Inferior parietal cortex (tissue), 1 donor: ENCODE results near the gene PDE4B.

Experiments used
- DNase-seq: peaks from one replicate; pipeline ENCODE4 v3.0.0-alpha.2; 2016; ENCODE audit errors: extremely low spot score

The PDE4B gene

GRCh38 chr1:66336641-66336990, 543.9 kb downstream of the PDE4B start:
- DNase-seq: no peak

- DNase-seq: no peak
Observed at GRCh38 chr1:66337249-66337648, 544.6 kb downstream of the PDE4B start.

- DNase-seq: no peak
Observed at GRCh38 chr1:66339944-66340343, 547.2 kb downstream of the PDE4B start.

- no peak for DNase-seq
Observed at GRCh38 chr1:66341446-66342089, 548.9 kb downstream of the PDE4B start.

GRCh38 chr1:66342707-66343106, 550.0 kb downstream of the PDE4B start:
- no peak for DNase-seq

GRCh38 chr1:66343569-66344325, 551.1 kb downstream of the PDE4B start:
- no peak for DNase-seq

GRCh38 chr1:66346057-66346795, 553.5 kb downstream of the PDE4B start:
- DNase-seq: no peak

GRCh38 chr1:66346873-66347272, 554.2 kb downstream of the PDE4B start:
- DNase-seq: no peak

- DNase-seq: no peak
Observed at GRCh38 chr1:66348776-66349175, 556.1 kb downstream of the PDE4B start.

GRCh38 chr1:66349242-66349641, 556.5 kb downstream of the PDE4B start:
- DNase-seq: no peak

GRCh38 chr1:66350001-66350547, 557.4 kb downstream of the PDE4B start:
- DNase-seq: peak; percentile 55

- DNase-seq: no peak
Observed at GRCh38 chr1:66351478-66351877, 558.8 kb downstream of the PDE4B start.

- no peak for DNase-seq
Observed at GRCh38 chr1:66351913-66352312, 559.2 kb downstream of the PDE4B start.

- DNase-seq: no peak
Observed at GRCh38 chr1:66352792-66353191, 560.1 kb downstream of the PDE4B start.

GRCh38 chr1:66353257-66353656, 560.6 kb downstream of the PDE4B start:
- DNase-seq: peak; percentile 74

- no peak for DNase-seq
Observed at GRCh38 chr1:66354311-66355201, 561.9 kb downstream of the PDE4B start.

GRCh38 chr1:66355756-66356155, 563.1 kb downstream of the PDE4B start:
- DNase-seq: no peak

GRCh38 chr1:66356605-66357004, 563.9 kb downstream of the PDE4B start:
- DNase-seq: no peak

GRCh38 chr1:66357021-66357420, 564.3 kb downstream of the PDE4B start:
- no peak for DNase-seq

- no peak for DNase-seq
Observed at GRCh38 chr1:66357478-66358197, 564.9 kb downstream of the PDE4B start.

- peak; percentile 35 for DNase-seq
Observed at GRCh38 chr1:66359269-66359668, 566.6 kb downstream of the PDE4B start.
